Activated naive CD8-positive, alpha-beta T cell treated with anti-CD3 and anti-CD28 coated beads for 36 hours (primary cell): Measurements from ENCODE around the gene RPL27A. TPM values are rescaled to one million over a fixed set of nuclear protein-coding genes. Genes with fewer than 3 reads are reported as not detected.

Experiments
- DNase-seq: peaks from one replicate; pipeline ENCODE4 v3.0.0; 2021
- H3K27ac Mint-ChIP-seq: one replicate; pipeline ENCODE4 v1.8.0; 2022; ENCODE audit warnings: mild to moderate bottlenecking, moderate library complexity, mixed read lengths
- H3K27me3 Mint-ChIP-seq: one replicate; pipeline ENCODE4 v1.8.0; 2022; ENCODE audit warnings: mild to moderate bottlenecking, mixed read lengths
- H3K36me3 Mint-ChIP-seq: one replicate; pipeline ENCODE4 v1.8.0; 2021; ENCODE audit warnings: mild to moderate bottlenecking, mixed read lengths
- H3K4me1 Mint-ChIP-seq: one replicate; pipeline ENCODE4 v1.8.0; 2021; ENCODE audit warnings: mixed read lengths
- H3K4me3 Mint-ChIP-seq: one replicate; pipeline ENCODE4 v1.8.0; 2022; ENCODE audit warnings: mild to moderate bottlenecking, moderate library complexity, mixed read lengths
- H3K9me3 Mint-ChIP-seq: one replicate; pipeline ENCODE4 v1.8.0; 2022; ENCODE audit warnings: mixed read lengths
- total RNA-seq, 2 experiments: library from RNA; stranded (reverse); gene quantifications; one replicate each; pipeline ENCODE4 v1.2.3, GENCODE V29; 2021

The RPL27A gene
- total RNA-seq, 2 experiments from 2014 or later: 1,128 to 1,154 TPM

DNA sequence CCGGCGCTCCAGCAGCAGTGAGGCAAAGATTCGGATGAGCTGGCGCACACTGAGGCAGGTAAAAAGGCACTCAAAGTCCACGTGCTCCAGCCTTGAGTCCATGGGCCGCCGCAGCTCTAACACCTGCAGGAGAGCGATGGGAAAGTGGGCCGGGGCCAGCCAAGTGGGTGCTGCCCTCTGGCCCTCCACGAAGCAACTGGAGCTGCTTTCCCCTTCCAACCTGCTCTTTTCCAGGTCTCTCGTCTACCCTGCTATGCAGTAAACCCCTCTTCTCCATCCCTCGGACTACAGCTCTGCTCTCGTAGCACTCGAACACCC, 20.0 kb downstream of the RPL27A start:
- no peak overlapping the region for H3K27ac Mint-ChIP-seq
- no peak overlapping the region for H3K4me3 Mint-ChIP-seq
- H3K9me3 Mint-ChIP-seq: no peaks in the 10 kb centered on the region
- no peaks in the 10 kb centered on the region for H3K4me1 Mint-ChIP-seq
- H3K36me3 Mint-ChIP-seq: peaks cover 3% of the 10 kb centered on the region
- DNase-seq: no peak
- H3K27me3 Mint-ChIP-seq: no peaks in the 10 kb centered on the region

DNA sequence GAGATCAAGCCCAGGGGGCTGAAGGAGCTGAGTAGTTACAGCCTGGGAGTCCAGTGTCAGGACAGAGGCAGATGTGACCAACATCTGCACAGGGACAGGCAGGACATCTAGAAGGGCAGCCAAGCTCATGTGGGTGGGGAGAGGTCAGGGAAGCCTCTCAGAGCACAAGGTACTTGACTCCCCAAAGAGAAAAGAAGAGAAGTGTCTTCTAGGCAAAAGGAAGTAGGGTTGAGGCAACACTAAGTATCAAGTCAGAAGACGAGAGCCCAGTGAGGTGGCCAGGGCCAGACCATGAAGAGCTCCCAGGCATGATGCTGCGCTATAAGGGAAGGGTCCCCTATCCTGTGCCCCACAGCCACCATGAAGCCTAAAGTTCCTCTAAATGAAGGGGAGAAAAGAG, 21.5 kb downstream of the RPL27A start:
- Mint-ChIP-seq H3K9me3 (no peaks in the 10 kb centered on the region), H3K4me3 (no peak overlapping the region), H3K27me3 (no peaks in the 10 kb centered on the region), H3K4me1 (no peaks in the 10 kb centered on the region), H3K27ac (no peak overlapping the region), H3K36me3 (no peaks in the 10 kb centered on the region)
- no peak for DNase-seq

DNA sequence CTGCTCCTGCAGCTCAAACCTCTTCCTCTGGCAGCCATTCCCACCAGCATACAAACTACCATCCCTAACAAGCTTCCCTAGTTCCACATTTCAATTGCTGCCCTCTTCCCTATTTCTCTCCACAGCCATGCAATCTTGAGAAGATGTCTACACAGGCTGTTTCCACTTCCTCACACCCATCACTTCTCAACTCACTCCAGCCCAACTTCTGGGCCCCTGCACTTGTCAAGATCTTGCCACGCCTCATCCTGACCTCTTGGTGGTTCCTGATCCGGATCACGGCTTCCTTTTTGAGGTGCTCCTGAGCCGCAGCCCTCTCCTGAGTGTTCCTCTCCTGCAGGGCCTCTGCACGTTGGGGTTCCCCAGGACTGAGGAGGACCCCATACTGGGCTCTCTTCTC, 22.6 kb downstream of the RPL27A start:
- Mint-ChIP-seq H3K9me3 (no peaks in the 10 kb centered on the region), H3K27ac (no peak overlapping the region), H3K4me3 (no peak overlapping the region), H3K4me1 (no peaks in the 10 kb centered on the region), H3K27me3 (peaks cover 4% of the 10 kb centered on the region), H3K36me3 (no peaks in the 10 kb centered on the region)
- no peak for DNase-seq

DNA sequence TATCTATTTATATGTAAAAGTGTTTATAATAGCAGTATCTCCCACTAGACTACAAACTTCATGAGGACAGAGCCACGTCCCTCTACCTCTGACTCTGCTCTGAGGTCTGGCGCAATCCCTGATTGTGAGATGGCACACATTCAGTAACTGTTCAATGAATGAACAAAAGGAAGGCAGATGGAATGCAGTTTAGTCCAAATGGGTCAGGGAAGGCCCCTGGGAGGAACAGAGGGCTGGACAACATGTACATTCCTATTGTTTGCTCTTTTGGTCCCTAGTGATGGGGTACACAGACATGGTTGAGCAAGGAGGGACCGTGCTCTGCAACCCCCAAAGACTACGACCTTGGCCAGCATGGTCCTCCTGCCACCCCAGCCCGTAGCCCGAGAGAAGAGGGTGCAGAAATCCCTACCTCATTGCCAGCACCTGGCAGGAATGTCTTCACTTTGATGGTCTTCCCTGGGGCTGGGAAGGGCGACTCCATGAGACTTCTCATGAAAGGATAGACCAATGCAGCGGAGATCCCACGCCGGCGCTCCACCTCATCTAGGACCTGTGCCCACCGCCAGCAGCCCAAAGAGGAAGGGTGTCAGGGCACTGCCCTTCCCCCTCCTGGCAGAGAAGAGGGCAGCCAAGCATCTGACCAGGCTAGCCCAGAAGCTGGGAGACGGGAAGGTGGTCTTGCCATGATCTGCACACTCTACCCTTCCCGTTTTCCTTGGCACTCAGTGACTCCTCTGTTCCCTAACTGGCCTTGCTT, 24.3 kb downstream of the RPL27A start:
- no peaks in the 10 kb centered on the region for H3K9me3 Mint-ChIP-seq
- H3K27me3 Mint-ChIP-seq: peaks cover 4% of the 10 kb centered on the region
- no peak overlapping the region for H3K4me3 Mint-ChIP-seq
- DNase-seq: no peak
- no peaks in the 10 kb centered on the region for H3K36me3 Mint-ChIP-seq
- H3K4me1 Mint-ChIP-seq: no peaks in the 10 kb centered on the region
- no peak overlapping the region for H3K27ac Mint-ChIP-seq

DNA sequence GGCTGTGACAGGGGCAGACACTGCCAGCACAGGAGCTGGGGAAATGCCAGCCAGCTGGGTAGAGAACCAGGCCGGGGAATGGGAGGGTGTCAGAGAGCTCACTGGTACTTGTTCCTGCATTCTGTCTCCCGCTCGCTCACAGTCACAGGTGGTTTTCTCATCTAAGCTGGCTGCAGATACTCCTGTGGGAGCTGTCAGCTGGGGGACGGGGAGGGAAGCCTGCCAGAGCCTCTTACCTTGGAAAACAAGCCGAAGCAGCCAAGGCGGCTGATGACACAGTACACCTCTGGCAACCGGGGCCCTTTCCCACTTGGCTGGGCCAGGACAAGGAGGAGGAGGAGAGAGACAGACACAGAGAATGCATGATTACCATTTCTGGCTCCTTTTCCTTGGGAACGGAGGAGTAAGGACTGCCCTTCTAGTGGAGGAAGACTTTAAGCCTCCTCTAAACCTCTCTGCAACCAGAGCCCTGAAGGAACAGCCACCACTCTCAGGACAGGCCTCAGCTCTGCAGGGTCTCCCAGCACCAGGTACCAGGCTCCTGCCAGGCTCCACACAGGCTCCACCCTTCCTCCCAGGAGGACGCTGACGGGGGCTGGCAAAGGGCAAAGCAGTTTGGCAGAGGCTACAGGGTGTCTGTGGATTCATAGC, 25.1 kb downstream of the RPL27A start:
- Mint-ChIP-seq H3K27me3 (peaks cover 4% of the 10 kb centered on the region), H3K27ac (no peak overlapping the region), H3K4me3 (no peak overlapping the region), H3K36me3 (no peaks in the 10 kb centered on the region), H3K9me3 (no peaks in the 10 kb centered on the region), H3K4me1 (no peaks in the 10 kb centered on the region)
- DNase-seq: no peak

DNA sequence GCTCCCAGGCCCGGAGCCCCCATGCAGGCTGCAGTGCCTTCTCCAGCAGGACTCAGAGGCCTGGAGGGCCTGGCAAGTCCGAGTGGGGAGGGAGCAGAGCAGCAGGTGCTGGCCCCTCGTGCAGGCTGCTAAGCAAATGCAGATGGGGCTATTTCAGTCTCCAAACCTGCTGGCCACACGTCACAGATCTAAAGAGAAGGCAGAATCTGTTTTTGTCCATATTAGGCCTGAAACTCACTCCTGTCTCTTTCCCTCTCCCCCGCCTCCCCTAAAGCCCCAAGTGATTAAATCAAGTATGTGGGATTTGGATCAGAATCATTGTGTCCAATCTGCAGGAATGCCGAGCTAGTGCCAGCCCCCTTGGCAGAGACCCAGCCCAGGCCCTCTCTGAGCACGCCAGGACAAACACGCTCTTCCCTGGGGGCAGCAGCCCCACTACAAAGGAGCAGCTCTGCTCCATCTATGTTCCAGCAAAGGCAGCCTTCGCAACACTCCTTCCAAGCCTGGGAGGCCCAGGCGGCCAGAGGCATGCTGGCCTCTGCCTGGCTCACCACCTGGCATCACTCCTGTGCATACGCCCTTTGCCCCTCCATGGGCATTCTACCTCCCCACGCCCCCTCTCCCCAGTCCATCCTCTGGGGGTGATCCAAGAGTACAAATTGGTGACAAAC, 26.5 kb downstream of the RPL27A start:
- H3K4me3 Mint-ChIP-seq: no peak overlapping the region
- no peaks in the 10 kb centered on the region for H3K9me3 Mint-ChIP-seq
- H3K4me1 Mint-ChIP-seq: no peaks in the 10 kb centered on the region
- DNase-seq: no peak
- peaks cover 4% of the 10 kb centered on the region for H3K27me3 Mint-ChIP-seq
- no peaks in the 10 kb centered on the region for H3K36me3 Mint-ChIP-seq
- H3K27ac Mint-ChIP-seq: no peak overlapping the region

DNA sequence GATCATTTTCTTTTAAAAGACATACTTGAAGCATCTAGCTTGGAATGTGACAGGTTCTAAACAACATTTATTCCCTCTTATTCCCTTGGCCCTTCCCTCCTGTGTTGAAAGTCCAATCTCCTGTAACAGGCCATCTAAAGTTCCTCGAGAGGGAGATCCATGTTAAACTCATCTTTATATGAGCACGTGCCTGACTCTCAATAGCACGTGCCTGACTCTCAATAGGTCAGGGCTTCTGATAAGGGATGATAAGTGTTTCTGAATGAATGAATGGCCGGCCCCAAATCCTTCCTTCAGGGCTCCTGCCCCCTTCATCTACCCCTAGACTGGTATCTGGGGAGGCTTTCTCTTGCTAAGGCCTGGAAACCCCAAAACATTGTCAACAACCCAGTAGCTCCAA, 27.2 kb downstream of the RPL27A start:
- Mint-ChIP-seq H3K27ac (no peak overlapping the region), H3K9me3 (no peaks in the 10 kb centered on the region)

DNA sequence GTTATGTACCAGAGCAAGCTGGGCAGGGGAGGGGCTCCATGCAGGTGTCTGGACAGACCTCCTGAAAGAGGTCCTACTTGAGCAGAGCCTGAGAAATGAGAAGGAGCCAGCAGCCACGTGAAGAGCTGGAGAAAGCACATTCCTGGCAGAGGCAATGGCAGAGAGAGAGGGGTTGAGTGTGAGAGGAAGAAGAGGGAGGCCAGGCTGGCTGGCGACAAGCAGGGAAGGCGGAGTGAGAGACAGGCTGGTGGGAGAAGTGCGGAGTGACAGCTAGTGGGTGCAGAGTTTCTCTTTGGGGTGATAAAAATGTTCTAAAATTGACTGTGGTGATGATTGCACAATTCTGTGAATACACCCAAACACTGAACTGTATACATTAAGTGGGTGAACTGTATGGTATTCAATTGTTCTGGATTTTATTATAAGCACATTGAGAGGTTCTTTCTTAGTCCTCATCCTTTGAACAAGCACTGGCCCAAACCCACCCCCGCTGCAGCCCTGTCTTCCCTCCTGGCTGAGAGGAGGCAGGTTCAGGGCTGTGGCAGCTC, 29.4 kb downstream of the RPL27A start:
- Mint-ChIP-seq H3K27ac (no peak overlapping the region), H3K4me3 (no peak overlapping the region), H3K9me3 (no peaks in the 10 kb centered on the region), H3K36me3 (no peaks in the 10 kb centered on the region), H3K27me3 (peaks cover 4% of the 10 kb centered on the region), H3K4me1 (no peaks in the 10 kb centered on the region)
- DNase-seq: no peak

More for the DNA sequence above, 27.2 kb downstream of the RPL27A start:
- no peak overlapping the region for H3K4me3 Mint-ChIP-seq
- H3K36me3 Mint-ChIP-seq: no peaks in the 10 kb centered on the region
- peaks cover 4% of the 10 kb centered on the region for H3K27me3 Mint-ChIP-seq
- H3K4me1 Mint-ChIP-seq: no peaks in the 10 kb centered on the region
- no peak for DNase-seq

DNA sequence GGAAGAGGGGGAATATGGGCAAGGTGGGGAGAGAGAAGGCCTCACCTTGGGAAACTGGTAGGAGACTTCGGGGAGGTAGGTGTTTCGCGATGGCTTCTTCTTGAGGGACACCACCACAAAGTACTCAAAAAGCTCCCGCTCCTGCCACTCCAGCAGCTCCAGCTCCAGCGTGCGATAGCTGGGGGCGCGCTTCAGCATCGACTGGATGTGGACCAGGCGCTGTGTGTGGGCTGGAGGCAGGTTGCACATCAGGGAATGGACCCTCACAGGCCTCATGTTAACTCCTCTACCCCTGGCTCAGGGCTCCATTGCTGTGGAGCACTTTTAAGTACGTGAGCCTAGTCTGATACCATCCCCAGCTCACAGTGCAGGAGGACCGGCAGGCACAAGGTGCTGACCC, 29.9 kb downstream of the RPL27A start:
- Mint-ChIP-seq H3K36me3 (no peaks in the 10 kb centered on the region), H3K9me3 (no peaks in the 10 kb centered on the region), H3K4me1 (peaks cover 5% of the 10 kb centered on the region), H3K27me3 (peaks cover 4% of the 10 kb centered on the region), H3K4me3 (no peak overlapping the region), H3K27ac (no peak overlapping the region)
- no peak for DNase-seq

DNA sequence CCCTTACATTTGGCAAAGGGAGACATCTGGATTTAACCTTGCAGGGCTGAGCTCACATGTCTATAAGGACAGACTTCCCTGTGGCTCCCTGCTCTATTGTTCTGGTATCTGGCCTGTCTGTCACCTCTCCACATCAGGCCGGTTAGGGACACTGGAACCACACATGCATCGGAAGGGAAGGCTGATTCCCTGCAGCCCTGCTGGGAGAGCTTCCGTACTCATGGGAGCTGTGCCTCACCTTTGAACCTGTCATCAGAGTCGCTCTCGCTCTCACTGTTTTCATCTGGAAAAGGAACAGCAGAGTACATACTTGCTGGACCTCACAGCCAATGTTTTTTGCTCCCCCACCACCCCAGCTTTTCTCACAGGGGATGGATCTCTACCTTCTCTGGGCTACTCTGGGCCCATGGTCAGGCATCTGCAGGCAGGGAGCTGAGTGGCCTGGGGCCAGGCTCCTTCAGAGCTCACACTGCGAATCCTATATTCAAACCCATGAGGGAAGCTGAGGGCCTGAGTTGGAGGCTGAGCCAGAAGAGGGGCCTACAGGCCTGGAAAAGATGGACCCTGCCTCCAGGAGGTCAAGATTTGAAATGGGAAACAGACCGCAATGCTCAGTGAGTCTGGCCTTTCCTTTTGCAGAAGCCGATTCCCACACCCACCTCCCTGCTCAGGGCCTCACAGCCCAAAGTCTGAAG, 31.3 kb downstream of the RPL27A start:
- Mint-ChIP-seq H3K27me3 (peaks cover 4% of the 10 kb centered on the region), H3K9me3 (no peaks in the 10 kb centered on the region), H3K27ac (no peak overlapping the region), H3K4me3 (no peak overlapping the region), H3K4me1 (peaks cover 8% of the 10 kb centered on the region), H3K36me3 (no peaks in the 10 kb centered on the region)
- DNase-seq: no peak

DNA sequence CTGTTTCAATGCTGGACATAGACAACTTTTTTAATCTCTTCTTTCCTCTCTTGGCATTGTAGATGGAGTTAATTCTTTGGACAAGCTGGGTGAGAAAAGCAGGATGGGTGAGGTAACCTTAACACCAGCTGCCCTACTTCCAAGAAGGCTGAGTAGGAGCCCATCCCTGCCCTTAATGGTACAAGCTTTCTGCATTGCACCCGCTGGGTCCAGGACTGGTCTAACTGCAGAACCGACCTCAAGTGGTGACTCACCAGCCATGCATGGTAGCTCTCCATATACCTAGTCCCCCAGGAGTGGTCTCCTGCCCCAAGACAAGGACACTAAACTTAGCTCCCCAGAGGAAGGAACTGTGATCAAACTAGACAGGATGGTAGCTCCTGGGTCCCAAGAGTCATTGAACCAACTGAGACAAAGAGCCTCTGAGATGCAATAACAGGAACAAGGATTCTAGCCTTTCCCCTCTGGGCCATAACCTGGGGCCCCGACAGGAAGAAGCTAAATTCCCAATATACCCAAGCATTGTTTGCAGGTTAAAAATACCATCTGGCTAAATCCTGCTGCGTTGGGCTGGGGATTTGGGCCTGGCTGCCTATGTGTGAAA, 32.1 kb downstream of the RPL27A start:
- Mint-ChIP-seq H3K27ac (no peak overlapping the region), H3K4me3 (no peak overlapping the region), H3K27me3 (no peaks in the 10 kb centered on the region), H3K9me3 (no peaks in the 10 kb centered on the region), H3K4me1 (peaks cover 8% of the 10 kb centered on the region), H3K36me3 (no peaks in the 10 kb centered on the region)
- no peak for DNase-seq

DNA sequence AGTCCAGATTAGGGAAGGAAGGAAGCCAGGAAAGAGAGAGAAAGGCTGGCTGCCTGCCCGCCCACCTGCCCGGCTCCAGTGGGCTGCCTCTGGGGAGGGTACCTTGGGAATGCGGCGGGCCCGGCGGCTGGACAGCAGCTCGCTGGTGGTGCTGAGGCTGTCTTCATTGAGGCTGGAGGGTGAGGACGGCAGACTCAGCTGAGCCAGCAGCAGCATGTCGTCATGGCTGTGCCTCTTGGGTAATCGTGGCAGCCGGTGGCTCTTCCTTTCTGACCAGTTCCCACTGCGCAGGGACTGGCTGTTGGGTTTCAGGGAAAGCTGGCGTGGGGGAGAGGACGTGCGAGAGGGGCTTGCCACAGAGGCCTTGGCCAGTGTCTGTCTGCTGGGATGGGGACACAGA, 32.9 kb downstream of the RPL27A start:
- no peak for DNase-seq
- H3K9me3 Mint-ChIP-seq: no peaks in the 10 kb centered on the region
- no peaks in the 10 kb centered on the region for H3K36me3 Mint-ChIP-seq
- H3K27ac Mint-ChIP-seq: no peak overlapping the region
- H3K4me1 Mint-ChIP-seq: peaks cover 8% of the 10 kb centered on the region
- no peaks in the 10 kb centered on the region for H3K27me3 Mint-ChIP-seq
- no peak overlapping the region for H3K4me3 Mint-ChIP-seq

DNA sequence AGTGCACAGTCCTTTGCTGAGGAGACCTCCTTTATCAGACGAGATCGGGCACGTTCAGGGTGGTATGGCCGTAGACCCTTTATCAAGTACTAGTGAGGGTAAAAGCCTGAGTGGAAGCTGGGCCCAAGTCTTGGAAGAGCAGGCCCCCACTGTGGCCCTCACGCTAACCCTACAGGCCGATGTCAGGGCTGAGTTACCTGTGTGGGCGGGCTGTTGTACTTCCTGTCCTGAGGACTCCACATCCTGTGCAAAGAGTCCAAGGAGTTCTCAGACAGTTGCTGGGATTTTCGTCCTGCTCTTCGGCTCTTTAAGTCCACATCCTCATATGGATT, 34.9 kb downstream of the RPL27A start:
- Mint-ChIP-seq H3K9me3 (no peaks in the 10 kb centered on the region), H3K4me3 (no peak overlapping the region), H3K4me1 (peaks cover 8% of the 10 kb centered on the region), H3K36me3 (no peaks in the 10 kb centered on the region), H3K27me3 (peaks cover 3% of the 10 kb centered on the region), H3K27ac (no peak overlapping the region)
- no peak for DNase-seq

DNA sequence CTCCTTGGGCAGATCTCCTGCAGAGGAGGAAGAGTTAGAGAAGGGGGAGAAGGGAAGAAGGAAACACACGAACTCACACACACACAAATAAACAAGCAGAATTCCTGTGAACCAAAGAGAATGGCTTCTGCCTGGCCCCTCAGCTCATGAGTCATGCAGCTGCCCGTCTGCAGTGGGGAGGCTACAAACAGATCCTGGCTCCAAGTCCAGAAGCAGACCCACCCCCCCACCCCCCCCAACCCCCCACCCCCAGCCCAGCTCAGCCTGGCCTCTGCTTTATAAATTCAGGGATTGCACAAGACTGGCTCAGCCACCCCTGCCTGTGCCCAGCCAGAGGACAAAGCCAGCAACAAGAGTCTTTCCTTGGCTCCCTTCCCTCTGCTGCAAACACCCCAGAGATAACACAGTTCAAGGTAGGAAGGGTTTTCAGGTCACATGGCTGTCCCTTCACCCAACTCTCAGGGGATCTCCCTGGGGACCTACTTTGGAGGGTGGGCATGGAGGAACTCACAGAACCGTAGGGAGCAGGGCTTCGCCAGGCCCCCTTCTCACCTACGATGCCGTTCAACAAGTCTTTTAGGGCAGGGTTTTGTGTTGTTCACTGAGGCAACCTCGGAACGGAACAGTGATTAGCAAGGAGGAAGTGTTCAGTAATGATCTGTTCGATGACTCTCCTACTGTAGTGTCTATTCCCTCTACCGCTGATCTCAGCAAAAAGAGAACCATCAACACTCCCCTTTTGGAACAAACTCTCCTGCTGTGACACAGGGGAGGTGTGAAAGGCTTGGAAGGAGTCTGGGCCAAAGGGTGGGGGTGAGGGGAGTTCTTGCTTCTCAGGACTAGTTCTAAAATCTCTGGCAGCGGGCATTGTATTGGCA, 35.5 kb downstream of the RPL27A start:
- no peaks in the 10 kb centered on the region for H3K9me3 Mint-ChIP-seq
- H3K36me3 Mint-ChIP-seq: no peaks in the 10 kb centered on the region
- H3K27me3 Mint-ChIP-seq: peaks cover 3% of the 10 kb centered on the region
- H3K4me1 Mint-ChIP-seq: peaks cover 8% of the 10 kb centered on the region
- no peak overlapping the region for H3K27ac Mint-ChIP-seq
- H3K4me3 Mint-ChIP-seq: no peak overlapping the region
- no peak for DNase-seq
